ENCODE results near the gene OR4N5.
"Not testable (repeated sequence)": the region's sequence is repeated elsewhere in the genome, so short reads cannot be mapped to it uniquely, and the experiment has no call there.

OR4N5 gene, protein sequence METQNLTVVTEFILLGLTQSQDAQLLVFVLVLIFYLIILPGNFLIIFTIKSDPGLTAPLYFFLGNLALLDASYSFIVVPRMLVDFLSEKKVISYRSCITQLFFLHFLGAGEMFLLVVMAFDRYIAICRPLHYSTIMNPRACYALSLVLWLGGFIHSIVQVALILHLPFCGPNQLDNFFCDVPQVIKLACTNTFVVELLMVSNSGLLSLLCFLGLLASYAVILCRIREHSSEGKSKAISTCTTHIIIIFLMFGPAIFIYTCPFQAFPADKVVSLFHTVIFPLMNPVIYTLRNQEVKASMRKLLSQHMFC

DNA sequence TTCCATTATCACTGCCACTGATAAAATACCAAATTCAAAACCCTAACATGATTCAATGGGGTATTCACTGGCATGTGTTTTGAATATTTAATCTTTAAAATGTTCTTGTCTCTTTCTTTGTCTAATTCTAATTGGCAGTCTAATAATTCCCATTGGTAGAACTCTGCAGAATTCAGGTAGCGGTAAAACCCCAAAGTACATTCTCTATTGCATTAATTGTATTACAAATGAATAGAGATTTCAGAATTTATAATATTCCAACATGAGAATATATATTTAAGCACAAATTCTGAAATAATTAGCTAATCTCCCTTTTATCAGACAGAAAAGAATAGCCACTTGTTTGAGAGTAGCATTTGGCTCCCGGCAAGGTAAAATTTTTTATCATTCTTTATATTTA lies at the start of gene OR4N5:
OR4N5 (plus strand) TSS at position 301 of the 400 bp plus-strand sequence. CDS start 4,916 bp downstream, outside the sequence.
- no peak for ATAC-seq

DNA sequence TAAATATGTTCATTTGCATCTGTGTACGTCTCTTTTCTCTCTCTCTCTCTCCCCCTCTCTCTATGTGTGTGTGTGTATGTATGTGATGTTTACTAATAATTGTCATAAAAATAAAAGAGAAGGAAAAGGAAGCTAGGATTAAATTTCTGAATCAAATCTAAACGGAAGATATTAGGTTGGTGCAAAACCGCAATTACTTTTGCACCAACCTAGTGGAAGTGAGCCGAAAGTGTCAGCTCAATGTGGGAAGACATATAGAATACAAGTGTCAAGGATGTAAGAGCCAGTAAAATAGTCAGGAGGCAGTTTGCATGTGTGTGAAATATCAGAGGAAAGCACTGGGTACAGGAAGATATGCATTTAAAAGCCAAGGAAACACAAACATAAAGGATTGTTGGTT lies 46.6 kb upstream of the OR4N5 start:
- ATAC-seq, result no peak

- ATAC-seq, result no peak
Measured at GRCh38 chr14:20093442-20093841, 45.2 kb upstream of the OR4N5 start.

GRCh38 chr14:20098926-20099770 lies 39.5 kb upstream of the OR4N5 start:
- not testable (repeated sequence) for ATAC-seq

GRCh38 chr14:20110438-20110837 lies 28.2 kb upstream of the OR4N5 start, which contains the start of gene OR4K17:
TSS of gene OR4K17 (plus strand) at chr14:20110739. CDS start at chr14:20117500, 6,761 bp downstream.
- ATAC-seq, result no peak

DNA sequence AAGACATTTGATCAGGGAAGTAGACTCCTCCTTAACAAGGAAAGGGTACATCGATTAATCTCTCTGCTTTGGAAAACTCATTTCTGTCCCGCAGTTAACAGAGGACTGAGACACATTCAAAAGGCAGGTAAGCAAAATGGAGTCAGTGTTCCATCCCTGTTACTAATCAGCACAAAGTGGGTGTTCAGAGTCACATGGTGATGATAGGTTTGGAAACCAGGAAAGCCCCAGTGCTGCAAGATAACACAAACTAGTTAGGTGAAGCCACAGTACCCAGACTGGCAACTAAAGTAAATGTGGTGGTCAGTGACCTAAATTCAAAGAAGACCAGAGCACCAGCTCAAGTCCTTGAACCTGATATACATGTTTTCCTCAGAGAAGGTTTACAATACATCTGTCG lies 26.3 kb upstream of the OR4N5 start:
- ATAC-seq, result no peak

DNA sequence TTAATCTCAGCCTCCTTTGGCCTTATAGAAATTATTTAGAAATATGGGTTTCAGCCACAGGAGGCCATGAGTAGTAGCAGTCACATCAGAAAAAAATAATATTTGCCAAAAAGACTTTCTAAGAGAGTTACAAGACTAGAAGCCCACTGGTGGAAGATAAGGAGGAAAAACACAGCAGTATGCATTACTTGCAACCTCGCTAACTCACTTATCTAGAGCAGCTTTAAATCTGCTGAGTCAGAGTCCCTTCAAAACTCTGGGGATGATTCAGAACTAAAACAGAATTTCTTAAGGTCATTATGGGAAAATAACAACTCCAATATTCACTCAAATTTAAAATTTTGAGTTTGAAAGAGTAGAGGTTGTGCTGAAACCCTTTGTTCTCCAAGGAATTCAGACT lies 21.9 kb upstream of the OR4N5 start:
- ATAC-seq, result no peak

DNA sequence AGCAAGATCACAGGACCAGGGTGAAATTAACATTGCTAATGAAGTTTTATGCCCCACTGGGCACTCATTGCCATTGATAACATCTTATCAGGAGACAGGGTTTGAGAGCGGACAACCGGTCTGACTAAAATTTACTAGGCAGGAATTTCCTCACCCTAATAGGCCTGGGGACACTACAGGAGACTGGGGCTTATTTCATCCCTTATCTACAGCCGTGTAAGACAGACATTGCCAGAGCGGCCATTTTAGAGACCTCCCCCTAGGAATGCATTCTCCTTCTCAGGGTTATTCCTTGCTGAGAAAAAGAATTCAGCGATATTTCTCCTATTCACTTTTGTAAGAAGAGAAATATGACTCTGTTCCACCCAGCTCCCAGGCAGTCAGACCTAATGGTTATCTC lies 19.8 kb upstream of the OR4N5 start:
- no peak for ATAC-seq

GRCh38 chr14:20143911-20144310 lies 5.3 kb downstream of the OR4N5 start:
- no peak for ATAC-seq

GRCh38 chr14:20144820-20145219 lies 6.2 kb downstream of the OR4N5 start:
- no peak for ATAC-seq

DNA sequence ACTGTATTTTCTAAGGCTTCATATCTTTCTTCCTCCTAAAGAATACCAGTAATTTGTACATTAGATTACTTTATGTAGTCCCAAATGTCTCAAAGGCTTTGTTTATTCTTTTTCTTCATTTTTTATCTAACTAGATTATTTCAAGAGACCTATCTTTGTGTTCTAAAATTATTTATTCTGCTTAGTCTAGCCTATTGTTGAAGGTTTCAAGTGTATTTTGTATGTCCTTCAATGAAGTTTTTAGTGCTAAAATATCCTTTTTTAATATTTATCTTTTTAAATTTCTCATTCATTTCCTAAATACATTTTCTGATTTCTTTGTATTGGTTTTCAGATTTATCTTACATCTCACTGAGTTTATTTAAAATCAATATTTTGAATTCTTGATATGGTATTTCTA lies 25.8 kb downstream of the OR4N5 start:
- ATAC-seq, result no peak

- no peak for ATAC-seq
Measured at GRCh38 chr14:20167091-20167490, 28.5 kb downstream of the OR4N5 start.

GRCh38 chr14:20169852-20170251 lies 31.2 kb downstream of the OR4N5 start:
- ATAC-seq, result not testable (repeated sequence)

GRCh38 chr14:20174205-20174604 lies 35.6 kb downstream of the OR4N5 start:
- ATAC-seq, result not testable (repeated sequence)

DNA sequence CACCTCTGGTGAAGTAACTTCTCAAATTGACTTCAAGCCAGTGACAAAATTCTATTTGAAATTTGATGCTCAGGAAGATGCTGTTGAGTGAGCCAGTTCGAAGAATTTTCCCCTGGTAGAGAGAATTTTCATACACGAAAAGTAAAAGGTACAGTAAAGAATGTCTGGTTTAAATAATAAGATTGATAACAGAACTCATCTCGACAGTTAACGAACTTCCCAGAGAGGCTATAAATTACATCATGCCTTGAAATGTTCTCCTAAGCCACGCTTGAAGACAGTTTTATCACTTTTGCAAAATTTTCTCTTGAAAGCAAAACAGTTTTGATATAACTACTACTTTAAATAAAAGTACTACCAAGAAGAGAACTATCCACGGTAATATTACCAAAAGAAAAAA lies 37.7 kb downstream of the OR4N5 start:
- no peak for ATAC-seq

DNA sequence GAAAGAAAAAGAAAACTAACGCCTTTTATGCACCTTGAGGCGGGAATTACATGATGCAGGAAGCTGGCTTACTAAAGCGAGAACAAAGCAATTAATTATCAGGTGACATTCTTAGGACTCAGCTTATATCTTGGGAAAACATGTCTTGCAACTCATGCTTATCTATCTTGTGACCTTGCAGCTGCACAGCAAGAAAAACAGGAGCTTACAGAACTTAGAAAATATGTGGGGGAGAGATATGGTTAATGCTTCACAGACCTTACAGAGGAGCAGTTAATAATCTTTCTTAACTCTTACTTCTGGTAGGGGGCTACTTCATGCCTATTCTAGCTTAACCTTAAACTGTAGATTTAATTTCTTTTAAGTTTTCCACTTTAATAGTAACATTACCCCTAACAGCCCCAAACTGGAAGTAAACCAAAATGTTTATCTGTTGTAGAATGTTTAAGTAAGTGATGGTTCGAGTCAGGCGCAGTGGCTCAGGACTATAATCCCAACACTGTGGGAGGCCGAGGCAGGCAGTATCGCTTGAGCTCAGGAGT lies 38.9 kb downstream of the OR4N5 start:
- ATAC-seq, result no peak

- ATAC-seq, result no peak
Measured at GRCh38 chr14:20179218-20179617, 40.6 kb downstream of the OR4N5 start.

DNA sequence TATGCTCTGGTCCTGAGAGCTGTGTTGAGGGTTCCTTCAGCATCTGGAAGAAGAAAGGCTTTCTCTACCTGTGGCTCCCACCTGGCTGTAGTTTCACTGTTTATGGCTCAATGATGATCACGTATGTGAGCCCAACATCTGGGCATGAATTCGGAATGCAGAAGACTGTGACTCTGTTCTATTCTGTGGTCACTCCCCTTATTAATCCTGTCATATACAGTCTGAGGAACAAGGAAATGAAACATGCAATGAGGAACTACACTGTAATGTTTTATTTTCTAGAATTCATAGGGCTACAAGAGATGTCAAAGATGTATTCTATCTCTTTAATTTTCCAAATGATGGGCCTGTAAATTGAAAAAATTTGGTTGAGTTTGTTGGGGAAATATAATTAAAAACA lies 41.3 kb downstream of the OR4N5 start:
- no peak for ATAC-seq

DNA sequence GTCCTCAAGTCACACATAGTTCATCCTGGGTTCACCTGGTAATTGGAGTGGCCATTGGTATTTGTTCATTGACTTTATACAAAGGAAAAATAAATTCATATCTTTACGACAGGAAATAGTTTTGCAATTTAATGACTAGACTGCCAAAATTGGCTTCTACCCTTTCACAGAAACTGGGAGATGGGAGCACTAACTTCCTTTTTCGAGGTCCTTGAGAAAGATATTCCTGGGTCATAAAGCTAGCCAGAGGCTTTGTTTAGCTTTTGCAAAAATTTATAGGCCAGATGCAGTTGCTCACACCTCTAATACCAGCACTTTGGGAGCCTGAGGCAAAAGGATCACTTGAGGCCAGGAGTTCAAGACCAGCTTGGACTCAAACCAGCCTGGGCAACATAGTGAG lies 41.9 kb downstream of the OR4N5 start:
- ATAC-seq, result no peak

GRCh38 chr14:20184181-20184580 lies 45.6 kb downstream of the OR4N5 start:
- ATAC-seq, result no peak

- no peak for ATAC-seq
Measured at GRCh38 chr14:20190596-20190995, 52.0 kb downstream of the OR4N5 start, which contains the start of gene OR11G2. TSS of gene OR11G2 (plus strand) at chr14:20190896. CDS start at chr14:20197438, 6,542 bp downstream.

GRCh38 chr14:20191396-20191795 lies 52.8 kb downstream of the OR4N5 start:
- no peak for ATAC-seq

DNA sequence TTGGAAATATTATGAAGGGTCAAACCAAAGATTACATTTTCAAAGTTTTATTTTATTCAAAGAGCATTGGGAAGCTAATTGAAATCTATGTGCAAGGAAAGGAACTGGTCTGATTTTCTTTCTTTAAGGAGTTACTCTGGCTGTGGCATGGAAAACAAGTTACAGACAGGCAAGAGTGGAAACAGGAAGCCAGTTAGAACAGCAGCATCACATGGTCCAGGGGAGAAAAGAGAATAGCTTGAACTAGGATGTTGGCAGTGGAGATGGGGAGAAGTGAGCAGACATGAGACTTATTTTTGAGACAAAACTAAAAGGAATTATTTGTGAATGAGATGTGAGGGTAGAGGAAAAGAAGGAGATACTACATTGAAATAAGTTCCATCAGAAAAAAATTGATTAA lies 55.5 kb downstream of the OR4N5 start:
- no peak for ATAC-seq

Data from activated CD4-positive, CD25-positive, alpha-beta regulatory T cell treated with anti-CD3 and anti-CD28 coated beads, Interleukin-2, amount 50 U/mL, for 24 hours (primary cell).